Kidney (tissue), 14 donors: Measurements from ENCODE around the gene SRM. TPM values are rescaled to one million over a fixed set of nuclear protein-coding genes. Genes with fewer than 3 reads are reported as not detected.
"Not testable (repeated sequence)": the region's sequence is repeated elsewhere in the genome, so short reads cannot be mapped to it uniquely, and the experiment has no call there.

Source experiments
- DNase-seq, 5 donors: peaks; one replicate each; pipeline ENCODE4 v3.0.0-alpha.2; 2013 to 2020
- FAIRE-seq: peaks from 2 replicates; lab custom pipeline; 2012; peaks lifted over from hg19 to GRCh38; lab: Jason Lieb, UNC
- H3K27ac ChIP-seq, 2 donors: one replicate each; pipeline ENCODE4 v1.7.0; 2013; ENCODE audit warnings: low read depth in 2 of 2, low read length in 2 of 2, inconsistent platforms in 1 of 2
- H3K27me3 ChIP-seq: one replicate; pipeline ENCODE4 v1.7.1; 2013; ENCODE audit warnings: low read length, inconsistent platforms; ENCODE audit not compliant: control insufficient read depth, insufficient read depth
- H3K36me3 ChIP-seq, 3 donors: one replicate each; pipeline versions ENCODE4 v1.7.0 to v1.7.1; 2013; ENCODE audit warnings: low read length in 3 of 3, control low read depth in 1 of 3, inconsistent platforms in 1 of 3; ENCODE audit not compliant: insufficient read depth in 3 of 3, control insufficient read depth in 2 of 3
- H3K4me1 ChIP-seq, 3 donors: one replicate each; pipeline versions ENCODE4 v1.7.0 to v1.7.1; 2013; ENCODE audit warnings: low read length in 3 of 3, inconsistent platforms in 1 of 3, low read depth in 1 of 3; ENCODE audit not compliant: control insufficient read depth in 2 of 3, insufficient read depth in 2 of 3
- H3K4me3 ChIP-seq, 3 donors: one replicate each; pipeline versions ENCODE4 v1.7.0 to v1.8.1; 2013; ENCODE audit warnings: low read length in 3 of 3, control low read depth in 1 of 3, inconsistent platforms in 1 of 3
- H3K9ac ChIP-seq, 3 donors: one replicate each; pipeline versions ENCODE4 v1.7.0 to v1.7.1; 2013; ENCODE audit warnings: low read length in 3 of 3, control low read depth in 1 of 3, inconsistent platforms in 1 of 3
- H3K9me3 ChIP-seq, 3 donors: one replicate each; pipeline versions ENCODE4 v1.7.0 to v1.7.1; 2013; ENCODE audit warnings: low read length in 3 of 3, control low read depth in 1 of 3, inconsistent platforms in 1 of 3; ENCODE audit not compliant: control insufficient read depth in 2 of 3, insufficient read depth in 1 of 3
- CTCF ChIP-seq: IDR thresholded peaks from 3 replicates; pipeline ENCODE4 v1.5.1; 2012; ENCODE audit warnings: mild to moderate bottlenecking, moderate library complexity, borderline replicate concordance; ENCODE audit not compliant: insufficient read depth; ENCODE audit errors: extremely low read depth
- intact Hi-C: fragments of 100-400 bp; cut with DNase I; formaldehyde crosslinking; loops from one replicate; pipeline ENCODE4 v1.11.1; 2022
- polyA plus RNA-seq: library from polyadenylated mRNA; stranded (reverse); fragments of 350-450 nt; fragmentation: Illumina TruSeq; extraction: RNeasy Lipid Tissue Mini Kit (QIAGEN cat#74804); gene quantifications from one replicate; pipeline ENCODE4 v1.2.3, GENCODE V29; 2014; ENCODE audit warnings: low read depth, low replicate concordance; ENCODE audit not compliant: insufficient read depth
- total RNA-seq: library from RNA; stranded (reverse); fragmentation: NEBNext Ultra II Directional; extraction: Animal tissue kit (Norgen Biotek cat#: 25700); gene quantifications from one replicate; pipeline ENCODE4 v1.2.1, GENCODE V29; 2021
- donor health status: control.
- donor health status: control.
- donor health status: control.
- donor health status: control.
- donor health status: control.
- donor health status: DM: yes; HTN: yes; CAD: no.
- donor health status: Normal renal cell carcinoma (clear cell type).

The SRM gene
- total and polyA plus RNA-seq, 2 donors from 2014 or later: 52.9 to 59.5 TPM

GRCh38 chr1:11080931-11081330 lies 21.1 kb upstream of the SRM start:
- FAIRE-seq: no peak

DNA sequence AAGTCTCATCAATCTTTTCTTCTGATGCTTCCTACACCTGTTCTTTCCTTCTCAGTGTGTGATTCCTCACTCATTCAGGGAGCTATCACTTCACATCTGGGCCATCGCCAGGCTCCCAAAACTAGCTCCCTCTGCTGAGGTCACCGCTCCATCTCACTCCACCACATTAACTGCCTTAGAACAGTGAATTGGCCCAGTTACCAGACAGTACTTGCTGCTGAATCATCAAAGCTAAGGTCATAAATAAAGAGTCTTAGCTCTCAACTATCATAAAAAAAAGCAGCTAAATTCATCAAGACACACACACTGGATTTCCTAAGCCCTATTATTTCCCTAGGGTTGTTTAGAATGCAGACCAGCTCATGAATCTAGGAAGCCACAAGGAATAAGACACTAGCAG lies 18.8 kb upstream of the SRM start:
- DNase-seq (peak in 1 of 5 donors; percentile 46), FAIRE-seq (no peak)
- H3K4me1 ChIP-seq: no peaks in the 10 kb centered on the region
- no peaks in the 10 kb centered on the region for H3K9me3 ChIP-seq
- H3K27ac ChIP-seq: no peak overlapping the region
- no peak overlapping the region for H3K4me3 ChIP-seq
- H3K9ac ChIP-seq: no peak overlapping the region
- no peak for TF ChIP-seq CTCF
- no peaks in the 10 kb centered on the region for H3K27me3 ChIP-seq
- intact Hi-C loops: no loop called here
- peaks cover 12 to 69% (median 47%) of the 10 kb centered on the region in 3 donors for H3K36me3 ChIP-seq

More at GRCh38 chr1:11080931-11081330, 21.1 kb upstream of the SRM start:
- Histone ChIP-seq H3K9ac (no peak overlapping the region), H3K4me3 (no peak overlapping the region), H3K36me3 (peaks cover 6 to 54% (median 37%) of the 10 kb centered on the region in 3 donors), H3K4me1 (no peaks in the 10 kb centered on the region), H3K27me3 (no peaks in the 10 kb centered on the region), H3K27ac (no peak overlapping the region), H3K9me3 (no peaks in the 10 kb centered on the region)
- peak in 1 of 5 donors; percentile 49 for DNase-seq
- TF ChIP-seq CTCF: no peak
- intact Hi-C loops: no loop called here

DNA sequence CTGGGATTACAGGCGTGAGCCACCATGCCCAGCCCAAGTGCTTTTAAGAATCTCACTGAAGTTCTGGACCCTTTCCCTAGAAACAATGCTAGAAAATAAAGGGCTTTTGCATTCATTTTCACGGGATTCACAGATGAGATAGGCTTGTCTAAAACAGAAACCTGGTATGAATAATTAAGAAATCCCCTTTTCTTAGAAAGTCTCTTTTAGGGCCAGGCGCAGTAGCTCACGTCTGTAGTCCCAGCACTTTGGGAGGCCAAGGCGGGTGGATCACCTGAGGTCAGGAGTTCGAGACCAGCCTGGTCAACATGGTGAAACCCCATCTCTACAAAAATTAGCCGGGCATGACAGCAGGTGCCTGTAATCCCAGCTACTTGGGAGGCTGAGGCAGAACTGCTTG lies 13.6 kb upstream of the SRM start:
- H3K9ac ChIP-seq, H3K4me3 ChIP-seq, H3K9me3 ChIP-seq, H3K4me1 ChIP-seq, H3K27ac ChIP-seq, DNase-seq, intact Hi-C loops, FAIRE-seq, H3K27me3 ChIP-seq: not testable (repeated sequence)
- H3K36me3 ChIP-seq: peaks cover 11 to 70% (median 50%) of the 10 kb centered on the region in 3 donors

DNA sequence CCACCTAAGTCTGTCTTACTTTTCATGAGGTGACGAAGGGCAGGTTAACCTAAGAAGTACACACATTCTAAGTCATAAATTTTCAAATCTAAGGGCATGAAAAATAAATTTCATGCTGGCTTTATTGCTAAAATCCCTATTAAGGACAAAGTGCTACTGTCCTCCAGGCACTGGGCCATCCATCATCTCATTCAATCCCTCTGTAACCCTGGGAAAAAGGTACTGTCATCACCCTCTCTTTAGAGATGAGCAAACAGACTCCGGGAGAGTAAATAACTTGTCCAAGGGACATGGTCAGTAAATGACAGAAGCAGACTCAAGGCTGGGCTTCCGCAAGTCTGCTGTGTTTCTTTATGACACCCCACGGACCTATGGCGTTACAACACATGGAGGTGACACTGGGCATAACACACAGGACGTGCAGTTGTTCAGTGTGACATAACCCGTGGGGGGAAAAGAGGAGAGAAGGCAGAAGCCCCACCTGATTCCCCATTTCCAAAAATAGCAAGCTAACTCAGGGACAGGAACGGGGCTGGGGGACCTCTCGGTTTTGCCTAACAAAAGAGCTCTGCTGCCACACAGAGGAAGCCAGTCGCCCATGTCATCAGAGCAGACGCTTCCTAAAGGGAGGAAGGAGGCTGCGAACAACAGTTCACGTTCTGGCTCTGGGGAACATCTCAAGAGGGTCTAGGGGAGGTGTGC lies 12.5 kb upstream of the SRM start:
- TF ChIP-seq CTCF: no peak
- H3K4me3 ChIP-seq: no peak overlapping the region
- FAIRE-seq: no peak

More for the DNA sequence above, 12.5 kb upstream of the SRM start:
- Histone ChIP-seq H3K9ac (no peak overlapping the region), H3K36me3 (peaks cover 11 to 74% (median 56%) of the 10 kb centered on the region in 3 donors), H3K4me1 (no peaks in the 10 kb centered on the region), H3K27me3 (no peaks in the 10 kb centered on the region), H3K9me3 (no peaks in the 10 kb centered on the region), H3K27ac (no peak overlapping the region)
- DNase-seq: peak in 1 of 5 donors; percentile 26
- intact Hi-C loops: no loop called here
